ENCODE measurements around the gene CYP27A1. TPM values are rescaled to one million over a fixed set of nuclear protein-coding genes. Genes with fewer than 3 reads are reported as not detected.

CYP27A1 gene
- total RNA-seq, 1 donor from 2014 or later, result 0.11 TPM

GRCh38 chr2:218829868-218830451 lies 48.0 kb downstream of the CYP27A1 start:
- H3K27me3 ChIP-seq, result peaks cover 10% of the 10 kb centered on the region
- no peak overlapping the region for H3K9ac ChIP-seq
- H2AFZ ChIP-seq (replicated peaks), result no peak overlapping the region
- Mint-ChIP-seq H3K4me3 (no peak overlapping the region), H3K27ac (no peak overlapping the region), H3K9me3 (no peaks in the 10 kb centered on the region), H3K36me3 (no peaks in the 10 kb centered on the region), H3K4me1 (no peaks in the 10 kb centered on the region), H3K27me3 (ENCODE audit: insufficient read depth, low read depth) (peaks cover 12% of the 10 kb centered on the region)
- H3K4me1 ChIP-seq, result no peaks in the 10 kb centered on the region
- no peak for DNase-seq (ENCODE audit: low spot score)
- H3F3A ChIP-seq (ENCODE audit: low read depth), result no peaks in the 10 kb centered on the region
- H3K4me2 ChIP-seq, result no peak overlapping the region
- H3K36me3 ChIP-seq, result no peaks in the 10 kb centered on the region
- H4K20me1 ChIP-seq (ENCODE audit: low read depth), result no peaks in the 10 kb centered on the region
- TF ChIP-seq EZH2 (IDR thresholded peaks at IDR 0.05) (no peak), CTCF (IDR thresholded peaks at IDR 0.05) (no peak), EZH2phosphoT487 (IDR thresholded peaks at IDR 0.05) (no peak)
- no peak overlapping the region for H3K27ac ChIP-seq
- no peaks in the 10 kb centered on the region for H3K79me2 ChIP-seq (ENCODE audit: low read depth)
- H3K4me3 ChIP-seq, result no peak overlapping the region
- no peaks in the 10 kb centered on the region for H3K9me3 ChIP-seq (ENCODE audit: low read depth)

- H3K27me3 ChIP-seq, result peaks cover 18% of the 10 kb centered on the region
- Mint-ChIP-seq H3K27me3 (ENCODE audit: insufficient read depth, low read depth) (peaks cover 12% of the 10 kb centered on the region), H3K9me3 (no peaks in the 10 kb centered on the region), H3K4me1 (no peaks in the 10 kb centered on the region), H3K27ac (no peak overlapping the region), H3K36me3 (no peaks in the 10 kb centered on the region), H3K4me3 (no peak overlapping the region)
- no peak overlapping the region for H3K4me3 ChIP-seq
- no peaks in the 10 kb centered on the region for H3K9me3 ChIP-seq (ENCODE audit: low read depth)
- no peaks in the 10 kb centered on the region for H3K79me2 ChIP-seq (ENCODE audit: low read depth)
- no peaks in the 10 kb centered on the region for H4K20me1 ChIP-seq (ENCODE audit: low read depth)
- H3K9ac ChIP-seq, result no peak overlapping the region
- no peak for TF ChIP-seq CTCF (IDR thresholded peaks at IDR 0.05)
- TF ChIP-seq EZH2phosphoT487 (IDR thresholded peaks at IDR 0.05), result no peak
- TF ChIP-seq EZH2 (IDR thresholded peaks at IDR 0.05), result no peak
- H3K27ac ChIP-seq, result no peak overlapping the region
- DNase-seq (ENCODE audit: low spot score), result no peak
- H3K4me1 ChIP-seq, result no peaks in the 10 kb centered on the region
- no peaks in the 10 kb centered on the region for H3F3A ChIP-seq (ENCODE audit: low read depth)
- H3K4me2 ChIP-seq, result no peak overlapping the region
- H3K36me3 ChIP-seq, result no peaks in the 10 kb centered on the region
- no peak overlapping the region for H2AFZ ChIP-seq (replicated peaks)
Observed at GRCh38 chr2:218830526-218831306, 48.8 kb downstream of the CYP27A1 start.

- no peaks in the 10 kb centered on the region for H3K36me3 Mint-ChIP-seq
- no peaks in the 10 kb centered on the region for H3K4me1 ChIP-seq
- no peak within 1 kb of the TSS for H3K4me3 ChIP-seq
- H3K27me3 ChIP-seq, result peaks cover 21% of the 10 kb centered on the region
- no peak within 1 kb of the TSS for H3K27ac ChIP-seq
- no peak within 1 kb of the TSS for H2AFZ ChIP-seq (replicated peaks)
- H3K27me3 Mint-ChIP-seq (ENCODE audit: insufficient read depth, low read depth), result peaks cover 15% of the 10 kb centered on the region
- H4K20me1 ChIP-seq (ENCODE audit: low read depth), result no peaks in the 10 kb centered on the region
- DNase-seq (ENCODE audit: low spot score), result no peak
- H3K27ac Mint-ChIP-seq, result no peak within 1 kb of the TSS
- no peaks in the 10 kb centered on the region for H3K9me3 Mint-ChIP-seq
- no peaks in the 10 kb centered on the region for H3K9me3 ChIP-seq (ENCODE audit: low read depth)
- no peaks in the 10 kb centered on the region for H3K4me1 Mint-ChIP-seq
- no peaks in the 10 kb centered on the region for H3K79me2 ChIP-seq (ENCODE audit: low read depth)
- no peaks in the 10 kb centered on the region for H3F3A ChIP-seq (ENCODE audit: low read depth)
- H3K9ac ChIP-seq, result no peak within 1 kb of the TSS
- H3K36me3 ChIP-seq, result no peaks in the 10 kb centered on the region
- TF ChIP-seq EZH2 (IDR thresholded peaks at IDR 0.05) (no peak), EZH2phosphoT487 (IDR thresholded peaks at IDR 0.05) (no peak), CTCF (IDR thresholded peaks at IDR 0.05) (no peak)
- H3K4me2 ChIP-seq, result no peak within 1 kb of the TSS
- H3K4me3 Mint-ChIP-seq, result peak within 1 kb of the TSS; percentile 22
Observed at GRCh38 chr2:218831378-218831990, 49.5 kb downstream of the CYP27A1 start, which contains the start of gene PRKAG3. PRKAG3 (minus strand) TSS chr2:218831803.

Measured in neural progenitor cell (in vitro differentiated cells).